ENCODE measurements around the gene BCL11B.

DNA sequence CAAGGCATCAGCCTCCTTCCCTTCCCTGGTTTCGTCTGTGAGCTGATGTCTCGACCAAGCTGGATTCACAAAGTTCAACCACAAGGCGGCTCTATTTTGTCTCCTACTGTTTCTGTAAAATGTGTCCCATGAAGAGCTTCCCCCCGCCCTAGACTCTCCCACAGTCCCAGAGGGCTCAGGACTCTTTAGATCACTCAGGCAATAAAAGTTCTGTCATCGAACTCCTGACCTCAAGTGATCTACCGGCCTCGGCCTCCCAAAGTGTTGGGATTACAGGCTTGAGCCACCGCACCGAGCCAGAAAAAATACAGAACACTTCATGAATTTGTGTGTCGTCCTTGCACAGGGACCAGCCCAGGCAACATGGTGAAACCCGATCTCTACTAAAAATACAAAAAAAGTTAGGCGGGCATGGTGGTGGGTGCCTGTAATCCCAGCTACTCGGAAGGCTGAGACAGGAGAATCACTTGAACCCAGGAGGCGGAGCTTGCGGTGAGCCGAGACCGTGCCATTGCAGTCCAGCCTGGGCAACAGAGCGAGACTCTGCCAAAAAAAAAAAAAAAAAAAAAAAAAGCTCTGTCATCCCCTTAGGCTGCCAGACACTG, 149.4 kb downstream of the BCL11B start:
- TF ChIP-seq, protein P1, sequence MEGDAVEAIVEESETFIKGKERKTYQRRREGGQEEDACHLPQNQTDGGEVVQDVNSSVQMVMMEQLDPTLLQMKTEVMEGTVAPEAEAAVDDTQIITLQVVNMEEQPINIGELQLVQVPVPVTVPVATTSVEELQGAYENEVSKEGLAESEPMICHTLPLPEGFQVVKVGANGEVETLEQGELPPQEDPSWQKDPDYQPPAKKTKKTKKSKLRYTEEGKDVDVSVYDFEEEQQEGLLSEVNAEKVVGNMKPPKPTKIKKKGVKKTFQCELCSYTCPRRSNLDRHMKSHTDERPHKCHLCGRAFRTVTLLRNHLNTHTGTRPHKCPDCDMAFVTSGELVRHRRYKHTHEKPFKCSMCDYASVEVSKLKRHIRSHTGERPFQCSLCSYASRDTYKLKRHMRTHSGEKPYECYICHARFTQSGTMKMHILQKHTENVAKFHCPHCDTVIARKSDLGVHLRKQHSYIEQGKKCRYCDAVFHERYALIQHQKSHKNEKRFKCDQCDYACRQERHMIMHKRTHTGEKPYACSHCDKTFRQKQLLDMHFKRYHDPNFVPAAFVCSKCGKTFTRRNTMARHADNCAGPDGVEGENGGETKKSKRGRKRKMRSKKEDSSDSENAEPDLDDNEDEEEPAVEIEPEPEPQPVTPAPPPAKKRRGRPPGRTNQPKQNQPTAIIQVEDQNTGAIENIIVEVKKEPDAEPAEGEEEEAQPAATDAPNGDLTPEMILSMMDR (IDR thresholded peaks at IDR 0.05; ENCODE audit: control extremely low read depth in 1 of 3, insufficient read depth in 1 of 3, low read depth in 1 of 3, low read length in 3 of 3), result no peak
- TF ChIP-seq POLR2AphosphoS5 (IDR thresholded peaks at IDR 0.05; ENCODE audit: low read depth, low read length) (no peak), JUN (IDR thresholded peaks at IDR 0.05; ENCODE audit: low read depth, low read length) (no peak), RAD21 (IDR thresholded peaks at IDR 0.05 in 1 of 2, conservative IDR thresholded peaks at IDR 0.05 in 1 of 2; ENCODE audit: low read depth in 2 of 2, low read length in 2 of 2) (peak in 1 of 2 experiments; percentile 8; a peak in 1 of 4 replicates), RXRA (IDR thresholded peaks at IDR 0.05; ENCODE audit: insufficient read depth, low read depth, low read length) (no peak), EP300 (IDR thresholded peaks at IDR 0.05; ENCODE audit: borderline replicate concordance in 1 of 2, low read depth in 2 of 2, low read length in 2 of 2) (no peak), CTBP2 (IDR thresholded peaks at IDR 0.05; ENCODE audit: borderline replicate concordance, insufficient read depth, insufficient read length, low read length) (no peak), TBP (IDR thresholded peaks at IDR 0.05; ENCODE audit: low read depth, low read length) (no peak), POLR2A (IDR thresholded peaks at IDR 0.05; ENCODE audit: control extremely low read depth in 1 of 2, low read depth in 2 of 2, low read length in 2 of 2) (no peak), ZNF274 (IDR thresholded peaks at IDR 0.05; ENCODE audit: borderline replicate concordance, extremely low read depth, low read length) (no peak), SIN3A (conservative IDR thresholded peaks at IDR 0.05 in 1 of 2, IDR thresholded peaks at IDR 0.05 in 1 of 2; ENCODE audit: low read depth in 1 of 2, low read length in 2 of 2) (no peak), GABPA (IDR thresholded peaks at IDR 0.05; ENCODE audit: borderline replicate concordance, insufficient read depth, low read length) (no peak)
- TF ChIP-seq, protein P2, sequence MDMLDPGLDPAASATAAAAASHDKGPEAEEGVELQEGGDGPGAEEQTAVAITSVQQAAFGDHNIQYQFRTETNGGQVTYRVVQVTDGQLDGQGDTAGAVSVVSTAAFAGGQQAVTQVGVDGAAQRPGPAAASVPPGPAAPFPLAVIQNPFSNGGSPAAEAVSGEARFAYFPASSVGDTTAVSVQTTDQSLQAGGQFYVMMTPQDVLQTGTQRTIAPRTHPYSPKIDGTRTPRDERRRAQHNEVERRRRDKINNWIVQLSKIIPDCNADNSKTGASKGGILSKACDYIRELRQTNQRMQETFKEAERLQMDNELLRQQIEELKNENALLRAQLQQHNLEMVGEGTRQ (IDR thresholded peaks at IDR 0.05; ENCODE audit: low read length), result no peak

Data from H1 (cell line).